Right renal cortex interstitium (tissue), 3 donors: ENCODE data around the gene CDC20. TPM values are rescaled to one million over a fixed set of nuclear protein-coding genes. Genes with fewer than 3 reads are reported as not detected.

Experiments
- polyA plus RNA-seq, 3 donors: library from polyadenylated mRNA; unstranded; fragments of 120-200 nt; gene quantifications; one replicate each; pipeline ENCODE4 v1.2.1, GENCODE V29; 2013; ENCODE audit not compliant: insufficient read length in 3 of 3

CDC20 gene
- polyA plus RNA-seq, 3 donors = 37.6 to 40.6 (median 38.2) TPM

Other genes starting within 250 kb of the CDC20 start
- 10 to 100 TPM; 74.4 to 81.7 (median 77.5) TPM for gene EBNA1BP2, start 186.7 kb upstream of the CDC20 start, polyA plus RNA-seq
- 1 to 10 TPM; 2.7 to 3.6 (median 3.1) TPM for gene CFAP57, start 186.7 kb upstream of the CDC20 start, polyA plus RNA-seq
- 10 to 100 TPM; 13.6 to 15.9 (median 13.7) TPM for gene TMEM125, start 89.0 kb upstream of the CDC20 start, polyA plus RNA-seq
- gene C1orf210, start 73.4 kb upstream of the CDC20 start, polyA plus RNA-seq = 10 to 100 TPM; 25.6 to 27.8 (median 26.5) TPM
- gene TIE1, start 58.0 kb upstream of the CDC20 start, polyA plus RNA-seq = 10 to 100 TPM; 42.6 to 51.4 (median 44.6) TPM
- gene MPL, start 21.2 kb upstream of the CDC20 start, polyA plus RNA-seq = under 1 TPM; 0.50 to 0.87 (median 0.55) TPM
- 10 to 100 TPM; 78.1 to 90.0 (median 89.8) TPM for gene ELOVL1, start 9.0 kb downstream of the CDC20 start, polyA plus RNA-seq
- gene MED8, start 30.8 kb downstream of the CDC20 start, polyA plus RNA-seq = 10 to 100 TPM; 40.0 to 41.5 (median 40.0) TPM
- 10 to 100 TPM; 15.9 to 17.9 (median 16.7) TPM for gene SZT2, start 30.9 kb downstream of the CDC20 start, polyA plus RNA-seq
- 10 to 100 TPM; 32.8 to 35.4 (median 33.4) TPM for gene HYI, start 95.0 kb downstream of the CDC20 start, polyA plus RNA-seq
- gene PTPRF, start 171.9 kb downstream of the CDC20 start, polyA plus RNA-seq = 100 to 1,000 TPM; 219 to 247 (median 227) TPM